Thoracic aorta (tissue), 2 donors: ENCODE data around the gene NPBWR2. TPM values are rescaled to one million over a fixed set of nuclear protein-coding genes. Genes with fewer than 3 reads are reported as not detected.

Experiments used
- ATAC-seq: fragments of 150-250 bp; one replicate; pipeline ENCODE4 v1.8.0; 2017; ENCODE audit warnings: low read depth; ENCODE audit not compliant: insufficient number of reproducible peaks, low FRiP score
- DNase-seq: peaks from one replicate; pipeline ENCODE4 v3.0.0-alpha.2; 2020; ENCODE audit warnings: low spot score
- H3K27ac ChIP-seq, 2 donors: fragments of 200-600 bp; sonication (generic); 1 replicate in 1 of 2; 2 replicates in 1 of 2; pipeline ENCODE4 v1.5.1; 2016; ENCODE audit warnings: mild to moderate bottlenecking in 2 of 2, moderate library complexity in 2 of 2
- H3K27me3 ChIP-seq: fragments of 200-600 bp; sonication (generic); replicated peaks from 2 replicates; pipeline ENCODE4 v1.6.0; 2016; ENCODE audit warnings: mild to moderate bottlenecking; ENCODE audit not compliant: insufficient read depth
- H3K36me3 ChIP-seq: fragments of 200-600 bp; sonication (generic); one replicate; pipeline ENCODE4 v1.5.1; 2016
- H3K4me1 ChIP-seq, 2 donors: fragments of 200-600 bp; sonication (generic); 1 replicate in 1 of 2; 2 replicates in 1 of 2; pipeline versions ENCODE4 v1.5.1 to v1.6.0; 2016; ENCODE audit warnings: low read depth in 2 of 2, mild to moderate bottlenecking in 1 of 2; ENCODE audit not compliant: control insufficient read depth in 1 of 2
- H3K4me3 ChIP-seq: fragments of 200-600 bp; sonication (generic); 2 replicates; pipeline ENCODE4 v1.5.1; 2016; ENCODE audit warnings: mild to moderate bottlenecking
- H3K9me3 ChIP-seq: fragments of 200-600 bp; sonication (generic); 2 replicates; pipeline ENCODE4 v1.5.1; 2016
- total RNA-seq, 2 donors: library from RNA; depleted of rRNA; stranded (reverse); fragments of >200 nt; gene quantifications; one replicate each; pipeline versions ENCODE4 v1.1.0 to v1.2.3, GENCODE V29; 2016
- TF ChIP-seq, protein P1 (sequence below): fragments of 200-600 bp; sonication (generic); IDR thresholded peaks from one replicate; pipeline ENCODE4 v1.5.1; 2019; ENCODE audit warnings: antibody characterized with exemption

NPBWR2 gene
- total RNA-seq, 2 donors from 2014 or later: not detected

- Histone ChIP-seq H3K4me1 (peaks cover 4 to 8% of the 10 kb centered on the region in 2 donors), H3K4me3 (no peak overlapping the region), H3K27ac (no peak overlapping the region), H3K27me3 (no peaks in the 10 kb centered on the region), H3K36me3 (peaks cover 20% of the 10 kb centered on the region), H3K9me3 (no peaks in the 10 kb centered on the region)
- ATAC-seq (no peak), DNase-seq (no peak)
- TF ChIP-seq, protein P1, sequence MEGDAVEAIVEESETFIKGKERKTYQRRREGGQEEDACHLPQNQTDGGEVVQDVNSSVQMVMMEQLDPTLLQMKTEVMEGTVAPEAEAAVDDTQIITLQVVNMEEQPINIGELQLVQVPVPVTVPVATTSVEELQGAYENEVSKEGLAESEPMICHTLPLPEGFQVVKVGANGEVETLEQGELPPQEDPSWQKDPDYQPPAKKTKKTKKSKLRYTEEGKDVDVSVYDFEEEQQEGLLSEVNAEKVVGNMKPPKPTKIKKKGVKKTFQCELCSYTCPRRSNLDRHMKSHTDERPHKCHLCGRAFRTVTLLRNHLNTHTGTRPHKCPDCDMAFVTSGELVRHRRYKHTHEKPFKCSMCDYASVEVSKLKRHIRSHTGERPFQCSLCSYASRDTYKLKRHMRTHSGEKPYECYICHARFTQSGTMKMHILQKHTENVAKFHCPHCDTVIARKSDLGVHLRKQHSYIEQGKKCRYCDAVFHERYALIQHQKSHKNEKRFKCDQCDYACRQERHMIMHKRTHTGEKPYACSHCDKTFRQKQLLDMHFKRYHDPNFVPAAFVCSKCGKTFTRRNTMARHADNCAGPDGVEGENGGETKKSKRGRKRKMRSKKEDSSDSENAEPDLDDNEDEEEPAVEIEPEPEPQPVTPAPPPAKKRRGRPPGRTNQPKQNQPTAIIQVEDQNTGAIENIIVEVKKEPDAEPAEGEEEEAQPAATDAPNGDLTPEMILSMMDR: no peak
Observed at GRCh38 chr20:64073476-64074183, 33.7 kb downstream of the NPBWR2 start.

GRCh38 chr20:64072498-64073063, 34.8 kb downstream of the NPBWR2 start:
- TF ChIP-seq, protein P1: no peak
- Histone ChIP-seq H3K27me3 (no peaks in the 10 kb centered on the region), H3K4me3 (no peak overlapping the region), H3K9me3 (no peaks in the 10 kb centered on the region), H3K4me1 (no peaks in the 10 kb centered on the region), H3K36me3 (peaks cover 24% of the 10 kb centered on the region), H3K27ac (no peak overlapping the region)
- DNase-seq (no peak), ATAC-seq (no peak)

GRCh38 chr20:64071341-64072332, 35.7 kb downstream of the NPBWR2 start:
- Histone ChIP-seq H3K27me3 (no peaks in the 10 kb centered on the region), H3K27ac (no peak overlapping the region), H3K4me1 (no peaks in the 10 kb centered on the region), H3K36me3 (peaks cover 24% of the 10 kb centered on the region), H3K4me3 (no peak overlapping the region), H3K9me3 (no peaks in the 10 kb centered on the region)
- TF ChIP-seq, protein P1: no peak
- no peak for DNase-seq
- ATAC-seq: no peak

- no peak overlapping the region for H3K27ac ChIP-seq
- H3K4me3 ChIP-seq: no peak overlapping the region
- ATAC-seq (no peak), DNase-seq (no peak)
- H3K9me3 ChIP-seq: no peaks in the 10 kb centered on the region
- peaks cover 24% of the 10 kb centered on the region for H3K36me3 ChIP-seq
- no peaks in the 10 kb centered on the region for H3K27me3 ChIP-seq
- no peaks in the 10 kb centered on the region for H3K4me1 ChIP-seq
- TF ChIP-seq, protein P1: no peak
Observed at GRCh38 chr20:64070244-64070993, 36.9 kb downstream of the NPBWR2 start.
